Amniotic stem cell (primary cell): ENCODE measurements around the gene DNAJC24.

Experiments used
- DNase-seq: peaks from one replicate; lab custom pipeline; 2025; lab: John Stamatoyannopoulos, UW

The DNAJC24 gene

DNA sequence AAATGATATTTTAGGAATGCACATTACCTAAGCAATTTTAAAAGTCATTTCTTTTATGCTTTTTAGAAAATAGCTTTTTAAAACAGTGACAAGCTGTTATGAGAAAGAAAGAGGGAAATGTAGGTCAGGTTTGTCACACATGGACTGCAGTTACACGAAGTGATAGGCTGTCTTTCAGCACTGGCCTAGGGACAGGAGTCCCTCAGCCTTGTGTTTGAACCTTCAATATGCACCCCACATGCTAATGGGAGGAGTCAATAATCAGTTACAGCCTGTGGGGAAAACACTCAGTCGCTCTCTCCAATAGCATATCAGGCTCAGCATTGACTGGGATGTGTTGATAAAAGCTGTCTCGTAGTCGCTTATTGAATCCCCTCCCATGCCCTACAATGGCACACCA, 45.8 kb downstream of the DNAJC24 start:
- DNase-seq: no peak

DNA sequence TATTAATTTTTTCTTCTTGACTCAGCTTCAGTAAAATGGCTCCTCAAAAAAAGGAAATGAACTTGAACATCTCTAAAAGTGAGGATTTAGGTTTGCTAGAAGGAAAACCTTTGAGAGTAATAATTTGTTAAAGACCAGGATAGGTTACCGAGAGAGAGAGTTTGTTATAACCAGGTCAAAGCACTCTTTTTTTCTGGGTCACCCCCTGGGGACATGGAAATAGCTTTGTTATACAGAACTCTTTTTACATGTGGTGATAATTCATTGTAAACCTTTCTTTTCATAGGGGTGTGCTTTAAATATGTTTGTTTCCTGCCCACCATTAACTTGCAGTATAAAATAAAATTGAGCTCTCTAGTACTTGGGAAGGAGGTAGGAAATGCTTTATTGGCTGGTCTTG, 47.7 kb downstream of the DNAJC24 start:
- DNase-seq: no peak

DNA sequence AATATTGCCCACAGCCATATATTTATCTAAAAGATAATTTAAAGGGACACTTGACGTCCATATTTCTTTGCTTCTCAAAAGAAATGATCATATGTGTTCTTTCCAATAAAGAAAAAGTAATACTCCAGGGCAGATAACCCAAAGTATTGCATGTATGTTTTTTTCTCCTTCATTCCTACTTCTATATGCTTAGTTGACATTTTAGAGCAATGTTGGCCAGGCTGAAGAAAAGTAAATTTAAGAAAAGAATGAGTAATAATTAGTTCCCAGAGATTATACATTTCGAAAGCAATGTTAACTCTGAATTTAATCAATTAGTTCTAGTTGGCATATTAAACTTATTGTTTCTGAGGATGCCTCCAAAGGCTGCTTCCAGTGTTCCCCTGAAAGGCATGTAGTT, 48.2 kb downstream of the DNAJC24 start:
- DNase-seq: no peak

DNA sequence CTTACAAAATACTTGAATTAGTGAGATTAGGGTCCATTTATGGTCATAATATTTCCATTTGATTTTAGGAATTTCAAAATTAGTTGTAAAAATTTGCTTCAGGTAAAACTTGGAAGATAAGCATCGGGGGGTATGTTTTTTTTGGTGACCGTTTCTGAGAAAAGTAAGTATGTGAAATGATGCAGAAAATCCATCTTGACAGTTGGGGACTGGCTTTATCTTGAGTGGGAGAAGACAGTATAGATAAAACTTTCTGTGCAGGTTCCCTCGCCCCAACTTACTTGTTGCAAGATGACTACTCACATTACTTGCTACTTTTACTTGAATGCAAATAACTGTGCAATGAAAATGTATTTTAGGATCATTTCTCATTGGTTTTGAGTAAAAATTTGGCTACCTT, 49.5 kb downstream of the DNAJC24 start:
- no peak for DNase-seq

DNA sequence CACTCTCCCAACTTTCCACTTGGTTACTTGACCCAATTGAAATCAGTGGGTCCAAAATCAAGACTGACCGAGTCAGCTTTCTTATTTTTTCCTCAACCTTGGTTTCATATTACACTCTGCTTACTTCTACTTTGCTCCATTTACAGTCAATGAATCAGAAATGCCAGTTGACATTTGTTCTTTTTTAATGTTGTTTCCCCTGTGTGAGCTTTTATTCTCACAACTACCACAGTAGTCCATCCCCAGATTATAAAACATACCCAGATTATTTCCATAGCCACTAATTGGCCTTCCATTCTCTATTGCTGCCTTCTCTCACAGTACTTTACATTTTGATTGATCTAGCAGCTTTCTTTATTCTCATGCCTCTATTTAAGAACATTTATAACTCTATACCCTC, 50.0 kb downstream of the DNAJC24 start:
- no peak for DNase-seq

DNA sequence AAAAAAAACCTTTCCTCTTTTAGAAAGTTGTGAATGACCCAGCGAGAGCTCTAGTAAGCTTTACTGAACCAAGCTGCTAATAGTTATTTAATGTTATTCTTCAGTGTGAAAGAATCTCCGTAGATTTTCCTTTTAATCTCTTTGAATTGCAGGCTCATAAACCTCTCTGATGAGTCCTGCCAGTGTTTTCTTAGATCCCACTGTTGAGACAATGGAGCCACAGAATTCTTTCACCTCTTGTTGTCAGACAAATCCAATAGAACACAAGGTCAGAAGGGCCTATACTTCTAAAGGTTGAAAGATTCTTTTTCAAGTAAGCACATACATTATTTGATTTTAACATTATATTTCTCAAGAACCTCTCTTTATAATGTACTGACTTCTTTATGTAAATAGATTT, 52.2 kb downstream of the DNAJC24 start:
- no peak for DNase-seq

DNA sequence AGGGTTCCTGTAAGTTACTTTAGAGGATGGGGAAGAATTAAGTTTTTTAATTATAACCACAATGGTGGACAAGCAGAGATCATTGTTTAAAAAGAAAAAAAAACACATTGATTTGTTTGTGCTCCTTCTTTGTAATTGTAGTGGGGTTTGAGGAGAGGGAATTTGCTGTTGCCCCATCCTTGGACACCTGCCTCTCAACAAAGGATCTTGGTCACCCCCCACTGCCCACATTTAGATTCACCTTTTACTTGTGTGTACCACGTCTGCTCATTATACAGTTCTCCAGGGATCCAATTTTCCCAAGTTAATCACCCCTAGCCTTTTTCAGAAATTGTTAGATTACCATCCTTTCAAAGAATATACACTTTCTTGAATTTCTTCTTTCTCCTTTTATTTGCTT, 53.0 kb downstream of the DNAJC24 start:
- no peak for DNase-seq

DNA sequence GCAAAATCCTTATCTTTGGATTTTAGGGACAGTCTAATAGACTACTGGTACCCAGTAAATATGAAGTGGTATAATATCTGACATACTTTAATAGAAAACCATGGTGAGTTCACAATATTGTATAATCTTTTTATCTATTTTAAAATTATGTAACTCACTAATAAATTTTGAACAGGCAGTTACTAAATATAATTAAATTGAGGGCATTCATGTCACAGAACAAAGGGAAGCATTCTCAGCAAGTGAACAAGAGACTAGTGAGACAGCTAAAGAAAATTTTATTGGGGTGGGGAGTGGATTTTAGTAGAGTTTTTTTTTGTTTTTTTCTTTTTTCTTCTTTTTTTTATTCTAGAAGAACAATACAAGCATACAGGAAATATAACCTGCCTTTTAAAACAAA, 55.0 kb downstream of the DNAJC24 start:
- no peak for DNase-seq

DNA sequence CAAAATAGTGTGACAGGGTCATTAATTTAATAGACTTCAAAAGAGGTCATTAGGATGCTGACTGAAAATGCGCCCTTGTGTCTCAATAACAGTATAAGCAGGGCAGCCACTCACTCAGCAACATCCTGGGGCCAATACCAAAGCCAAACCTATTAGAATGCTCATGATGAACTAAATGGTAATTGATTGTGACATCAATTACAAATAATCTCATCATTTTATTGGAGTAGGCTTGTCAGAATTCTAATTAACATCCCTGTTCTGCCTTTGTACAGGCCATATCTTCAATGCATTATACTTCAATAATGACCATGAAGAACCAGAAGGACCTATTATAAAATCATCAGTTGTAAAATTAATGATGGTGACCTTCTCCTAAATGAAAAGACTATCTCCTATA, 64.2 kb downstream of the DNAJC24 start:
- no peak for DNase-seq

DNA sequence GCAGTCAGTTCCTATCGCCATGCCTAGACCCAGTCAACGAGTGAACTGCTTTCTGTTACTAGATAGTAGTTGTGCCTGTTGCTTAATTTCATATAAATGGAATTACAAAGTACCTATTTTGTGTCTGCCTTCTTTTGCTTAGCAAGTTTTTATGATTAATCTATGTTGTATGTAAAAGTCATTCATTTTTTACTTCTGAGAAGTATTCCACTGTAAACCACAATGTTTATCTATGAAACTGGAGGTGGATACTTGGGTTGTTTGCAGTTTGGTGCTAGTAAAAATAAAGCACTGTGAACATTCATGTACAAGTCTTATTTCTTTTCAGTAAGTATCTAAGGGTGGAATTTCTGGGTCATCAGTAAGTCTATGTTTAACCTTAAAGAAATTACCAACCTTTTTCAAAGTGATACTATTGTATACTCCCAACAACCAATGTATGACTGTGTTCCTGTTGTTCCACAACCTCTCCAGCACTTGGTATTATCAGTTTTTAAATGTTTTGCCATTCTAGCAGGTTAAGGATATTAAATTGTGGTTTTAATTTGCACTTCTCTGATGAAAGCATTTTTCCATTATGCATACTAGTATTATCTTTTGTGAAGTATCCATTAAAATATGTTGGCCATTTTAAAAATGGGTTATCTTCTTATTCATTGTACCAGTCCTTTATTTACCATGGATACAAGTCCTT, 68.2 kb downstream of the DNAJC24 start:
- DNase-seq: peak; percentile 30

DNA sequence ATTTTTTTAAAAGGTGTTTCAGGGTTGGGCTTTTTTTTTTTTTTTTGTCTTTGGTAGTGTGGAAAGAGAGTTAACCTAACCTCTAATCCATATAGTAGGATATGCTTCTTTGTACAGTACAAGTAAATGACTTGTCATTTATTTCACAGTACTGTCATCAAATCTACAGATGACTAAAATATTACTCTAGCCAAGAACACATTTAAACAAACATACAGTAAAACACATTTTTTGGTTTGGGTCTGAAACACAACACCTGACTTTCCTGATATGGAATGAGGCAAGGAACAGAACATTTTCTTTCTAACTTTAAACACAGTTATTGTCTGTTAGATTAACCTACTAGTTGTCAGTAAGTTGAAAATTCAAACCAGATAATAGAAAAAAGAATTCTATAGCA, 71.6 kb downstream of the DNAJC24 start:
- DNase-seq: no peak

DNA sequence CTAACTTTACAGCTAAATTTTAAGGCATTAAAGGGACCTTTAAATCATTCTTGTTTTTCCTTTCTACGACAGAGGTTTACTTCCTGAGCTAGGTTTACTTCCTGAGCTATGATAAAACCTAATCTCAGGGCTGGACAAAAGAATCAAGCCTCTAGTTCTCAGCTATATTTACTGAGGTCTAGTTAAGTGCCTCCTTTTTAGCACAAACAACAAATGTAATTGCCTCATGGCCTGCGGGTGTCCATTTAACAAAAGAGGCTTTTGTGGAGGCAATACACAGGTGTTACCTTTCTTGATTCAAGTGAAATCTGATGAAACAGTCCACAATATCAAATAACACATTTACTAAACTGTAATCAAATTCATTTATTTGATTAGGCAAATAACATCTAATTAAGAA, 72.4 kb downstream of the DNAJC24 start:
- DNase-seq: no peak

DNA sequence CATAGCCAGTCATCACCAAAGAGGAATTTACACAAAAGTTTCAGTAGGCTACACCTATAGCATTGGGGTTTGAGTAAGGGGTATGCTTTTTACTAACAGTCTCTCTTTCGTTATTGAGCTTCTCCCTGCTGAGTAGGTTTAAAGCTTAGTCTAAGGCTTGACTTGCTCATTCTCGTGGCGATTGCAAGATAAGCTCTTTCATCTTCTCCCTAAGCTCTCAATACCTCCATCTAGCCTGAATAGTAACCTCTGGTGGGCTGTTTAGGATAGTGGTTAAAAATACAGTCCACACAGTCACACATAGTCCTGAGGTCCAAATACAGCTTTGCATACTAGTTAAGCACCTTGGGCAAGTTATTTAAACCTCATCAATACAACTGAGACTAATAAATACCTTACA, 74.1 kb downstream of the DNAJC24 start:
- no peak for DNase-seq

DNA sequence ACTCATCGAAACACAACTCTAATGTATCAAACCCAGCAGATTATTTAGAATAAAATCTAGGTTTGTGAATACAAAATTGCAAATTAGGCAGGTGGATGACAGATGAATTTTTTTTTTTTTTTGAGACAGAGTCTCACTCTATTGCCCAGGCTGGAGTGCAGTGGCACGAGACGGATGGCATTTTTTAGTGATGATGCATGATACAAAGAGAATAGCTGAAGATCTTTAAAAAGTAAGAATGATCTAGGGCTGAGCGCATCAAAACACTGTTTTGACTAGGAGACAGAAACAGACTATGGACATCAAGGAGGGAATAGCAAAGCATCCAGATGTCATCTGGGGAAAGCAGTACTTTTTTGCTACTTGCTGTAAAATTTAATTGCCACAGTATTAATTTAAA, 76.0 kb downstream of the DNAJC24 start:
- no peak for DNase-seq

DNA sequence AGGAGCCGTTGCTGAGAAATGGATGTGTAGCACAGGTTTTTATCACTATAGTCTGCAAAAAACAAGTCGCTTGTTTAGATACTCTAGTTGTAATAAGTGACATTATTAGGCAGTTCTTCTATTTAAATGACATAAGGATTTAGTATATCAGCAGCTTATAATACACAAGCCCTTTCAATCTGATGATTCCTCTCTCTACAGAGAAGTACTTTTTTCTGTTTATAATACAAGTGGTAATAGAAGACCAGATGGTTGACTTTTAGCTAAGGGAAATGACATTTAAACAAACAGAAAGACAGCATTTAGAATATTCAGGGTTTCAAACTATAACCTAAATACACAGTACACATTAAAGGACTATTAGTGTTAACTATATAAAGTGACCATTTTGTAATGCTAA, 79.4 kb downstream of the DNAJC24 start:
- DNase-seq: no peak

DNA sequence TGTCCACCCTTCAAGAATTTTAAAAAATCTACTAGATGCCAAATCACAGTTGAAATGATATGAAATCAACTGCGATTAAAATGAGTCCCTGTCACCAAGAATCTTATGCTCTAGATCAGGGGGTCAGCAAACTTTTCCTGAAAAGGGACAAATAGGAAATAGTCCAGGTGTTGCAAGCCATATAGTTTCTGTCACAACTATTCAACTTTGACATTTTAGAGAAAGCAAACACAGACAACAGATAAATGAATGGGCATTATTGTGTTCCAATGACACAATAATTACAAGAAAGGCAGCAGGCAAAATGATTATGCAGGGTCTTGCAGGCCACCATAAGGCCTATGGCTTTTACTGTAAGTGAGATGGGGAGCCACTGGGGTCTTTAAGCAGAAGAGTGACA, 81.2 kb downstream of the DNAJC24 start:
- DNase-seq: no peak

DNA sequence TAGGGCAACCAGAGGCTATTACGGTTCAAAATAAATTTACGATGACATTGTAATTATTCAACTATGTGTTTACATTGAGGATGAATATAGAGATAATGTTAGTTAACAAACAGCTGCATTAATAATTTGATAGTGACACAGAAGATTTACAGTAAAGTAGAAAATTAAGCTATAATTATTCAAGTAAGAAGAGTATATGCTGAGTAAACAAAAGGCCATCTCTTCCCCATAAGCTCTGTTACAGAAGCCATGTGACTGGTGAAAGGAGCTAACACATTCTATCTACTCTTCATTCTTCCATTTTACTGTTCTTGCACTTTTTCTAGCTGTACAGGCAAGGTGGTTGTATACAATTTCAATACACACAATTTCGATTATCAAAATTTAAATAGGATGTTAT, 85.5 kb downstream of the DNAJC24 start:
- no peak for DNase-seq

DNA sequence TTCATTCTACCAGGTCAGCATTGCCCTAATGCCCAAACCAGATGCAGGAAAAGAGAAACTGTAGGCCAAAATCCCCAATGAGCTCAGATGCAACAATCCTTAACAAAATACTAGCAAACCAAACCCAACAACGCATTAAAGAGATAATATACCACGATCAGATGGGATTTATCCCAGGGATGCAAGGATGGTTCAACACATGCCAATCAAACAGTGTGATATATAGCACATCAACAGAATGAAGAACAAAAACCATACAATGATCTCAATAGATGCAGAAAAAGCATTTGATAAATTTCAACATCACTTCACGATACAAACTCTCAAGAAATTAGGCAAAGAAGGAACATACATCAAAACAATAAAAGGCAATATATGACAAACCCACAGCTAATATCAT, 94.8 kb downstream of the DNAJC24 start:
- no peak for DNase-seq

DNA sequence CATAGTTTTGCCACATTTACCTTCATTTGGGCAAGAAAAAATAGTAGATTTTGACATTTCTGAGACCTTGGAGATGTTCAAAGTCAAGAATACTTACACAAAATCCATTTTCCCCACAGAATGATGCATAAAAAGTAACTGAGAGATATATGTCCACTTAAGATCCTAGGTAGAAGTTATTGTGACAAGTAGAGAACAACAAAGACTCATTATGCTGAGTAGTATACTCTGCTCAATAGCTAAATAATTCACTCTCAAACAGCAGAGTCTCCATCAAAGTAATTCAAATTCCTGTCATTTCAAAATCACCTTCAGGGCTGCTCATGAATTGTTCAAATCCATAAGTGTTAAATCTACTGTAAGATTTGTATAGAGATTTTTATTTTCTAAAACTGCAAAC, 104.4 kb downstream of the DNAJC24 start:
- DNase-seq: no peak

DNA sequence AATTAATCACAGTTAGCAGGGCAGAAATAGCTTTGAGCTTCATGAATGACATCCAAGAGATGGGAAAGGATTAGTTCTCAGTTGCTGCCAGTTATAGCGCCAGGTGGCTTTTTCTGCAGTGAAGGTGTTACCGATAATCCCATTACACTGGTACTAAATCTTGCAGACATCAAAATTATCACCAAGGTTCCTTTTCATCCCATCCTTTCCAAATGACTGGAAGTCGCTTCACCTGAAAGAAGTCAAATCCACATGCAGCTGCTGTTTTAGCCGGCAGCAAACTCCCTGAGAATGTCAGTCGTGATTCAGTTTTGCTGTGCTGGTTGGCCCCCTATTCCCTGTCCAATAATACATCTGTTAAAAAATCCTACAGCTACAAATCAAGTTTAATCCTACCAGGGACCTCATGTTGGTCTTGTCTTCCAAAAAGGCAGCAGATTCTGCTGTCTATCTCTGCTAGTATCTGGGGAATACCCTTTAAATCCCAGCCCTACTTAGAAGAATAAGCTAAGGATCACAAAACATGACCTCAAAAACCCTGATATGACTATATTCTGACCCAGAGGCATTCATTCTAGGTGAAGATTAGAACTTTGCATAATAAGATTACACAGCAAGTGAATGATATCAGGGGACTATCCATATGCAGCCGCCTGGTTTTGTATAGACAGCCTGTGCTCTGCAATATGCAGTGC, 108.0 kb downstream of the DNAJC24 start:
- DNase-seq: no peak

DNA sequence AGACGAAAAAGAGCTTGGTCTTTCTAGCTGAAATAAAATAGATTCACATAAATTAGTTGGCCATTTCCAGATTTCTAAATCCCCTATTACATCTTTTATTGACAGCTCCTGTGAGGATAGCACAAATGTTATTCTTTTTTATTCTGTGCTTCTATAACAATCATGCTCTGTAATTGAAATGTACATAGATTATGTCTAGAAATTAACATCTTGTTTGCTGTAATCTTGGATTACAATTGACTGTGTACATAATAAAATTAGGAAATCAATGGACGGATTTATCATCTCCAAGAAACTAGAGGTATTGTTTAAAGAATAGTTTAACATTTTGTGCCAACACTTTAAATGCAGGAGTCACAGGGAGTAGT, 108.5 kb downstream of the DNAJC24 start:
- no peak for DNase-seq

DNA sequence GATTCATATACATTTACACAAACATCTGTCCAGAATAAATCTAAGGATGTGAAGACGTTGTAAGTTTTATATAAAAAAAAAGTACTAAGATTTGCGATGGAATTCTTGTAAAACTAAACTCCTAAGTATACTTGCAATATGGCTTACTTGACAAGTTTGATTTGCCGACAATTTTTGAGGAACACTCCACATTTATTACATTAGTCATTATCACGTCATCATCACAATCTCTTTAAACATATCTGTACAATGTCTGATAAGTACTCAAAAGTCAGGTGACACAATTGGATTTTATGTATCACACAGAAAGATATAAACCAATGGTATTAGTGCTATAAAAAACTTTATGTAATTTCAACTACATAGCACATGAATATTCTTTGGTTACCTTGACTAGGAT, 109.4 kb downstream of the DNAJC24 start:
- DNase-seq: no peak

DNA sequence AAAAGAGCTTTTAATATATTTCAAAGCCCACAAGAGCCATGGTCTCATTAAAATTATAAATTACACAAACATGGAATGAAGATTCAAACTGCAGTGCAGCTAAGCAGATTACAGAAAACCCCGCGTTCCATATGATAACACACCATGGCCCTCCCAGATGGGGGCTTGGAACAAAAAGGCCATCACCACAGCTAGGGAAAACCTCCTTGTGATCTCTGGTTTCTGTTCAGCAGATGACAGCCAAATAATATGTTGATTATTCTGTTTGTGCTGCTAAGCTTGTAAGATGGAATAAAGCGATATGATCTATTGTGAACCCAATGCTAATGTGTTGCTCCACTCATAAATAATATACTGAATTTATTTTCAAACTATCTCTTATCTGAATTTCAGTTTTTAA, 111.3 kb downstream of the DNAJC24 start:
- no peak for DNase-seq
